SK-N-SH (cell line): ENCODE measurements around the gene SPACA5B. TPM values are rescaled to one million over a fixed set of nuclear protein-coding genes. Genes with fewer than 3 reads are reported as not detected.

ENCODE experiments used
- CTCF ChIA-PET: fragments of 300-600, 350-600 bp; formaldehyde crosslinking; extraction: SDS; loops from one replicate; lab custom pipeline; 2021; lab: Yijun Ruan, JAX
- POLR2A ChIA-PET: fragments of 350-600 bp; sonication (Branson Sonifier 250); formaldehyde crosslinking; extraction: SDS; loops from one replicate; lab custom pipeline; 2020; ENCODE audit warnings: antibody characterized with exemption, inconsistent platforms; lab: Yijun Ruan, JAX
- DNase-seq: peaks from one replicate; pipeline ENCODE4 v3.0.0; 2012
- H2AFZ ChIP-seq: fragments of 200-600 bp; sonication (generic); 2 replicates; pipeline ENCODE4 v1.8.1; 2016; ENCODE audit warnings: antibody characterized with exemption, mild to moderate bottlenecking, low read depth
- H3F3A ChIP-seq: fragments of 200-600 bp; sonication (generic); replicated peaks from 2 replicates; pipeline ENCODE3; 2016; ENCODE audit warnings: antibody characterized with exemption, mild to moderate bottlenecking; ENCODE audit not compliant: insufficient read depth
- H3K27ac ChIP-seq, 2 experiments: fragments of 200-500 bp in 1 of 2; fragments of 200-600 bp in 1 of 2; sonication (Bioruptor generic) in 1 of 2; sonication (generic), shearing (Covaris generic) in 1 of 2; 2 replicates each; pipeline versions ENCODE4 v1.5.1 to v1.6.1; 2014 to 2016; ENCODE audit warnings: low read depth in 2 of 2, inconsistent platforms in 1 of 2, low read length in 1 of 2, mild to moderate bottlenecking in 1 of 2, mixed read lengths in 1 of 2
- H3K27me3 ChIP-seq: fragments of 200-600 bp; sonication (generic), shearing (Covaris generic); 2 replicates; pipeline ENCODE4 v1.6.1; 2016; ENCODE audit warnings: mixed run types; ENCODE audit not compliant: insufficient read depth
- H3K36me3 ChIP-seq, 2 experiments: fragments of 200-500 bp in 1 of 2; fragments of 200-600 bp in 1 of 2; sonication (Bioruptor generic) in 1 of 2; sonication (generic) in 1 of 2; replicated peaks in 1 of 2; 2 replicates each; pipeline versions ENCODE3 to v1.5.1; 2014 to 2016; ENCODE audit warnings: low read length in 1 of 2, mild to moderate bottlenecking in 1 of 2; ENCODE audit not compliant: insufficient read depth in 2 of 2, control insufficient read depth in 1 of 2
- H3K4me1 ChIP-seq, 2 experiments: fragments of 200-500 bp in 1 of 2; fragments of 200-600 bp in 1 of 2; sonication (Bioruptor generic) in 1 of 2; sonication (generic), shearing (Covaris generic) in 1 of 2; 2 replicates each; pipeline versions ENCODE4 v1.5.1 to v1.6.1; 2014 to 2016; ENCODE audit warnings: low read depth in 1 of 2, low read length in 1 of 2, mixed run types in 1 of 2; ENCODE audit not compliant: insufficient read depth in 2 of 2, control insufficient read depth in 1 of 2
- H3K4me2 ChIP-seq: fragments of 200-600 bp; sonication (generic), shearing (Covaris generic); 2 replicates; pipeline ENCODE4 v1.6.1; 2017; ENCODE audit warnings: mixed run types
- H3K4me3 ChIP-seq, 2 experiments: fragments of 200-500 bp in 1 of 2; fragments of 200-600 bp in 1 of 2; sonication (Bioruptor generic) in 1 of 2; sonication (generic), shearing (Covaris generic) in 1 of 2; 2 replicates each; pipeline versions ENCODE4 v1.5.1 to v1.8.1; 2014 to 2016; ENCODE audit warnings: low read depth in 2 of 2, inconsistent platforms in 1 of 2, low read length in 1 of 2, mild to moderate bottlenecking in 1 of 2, mixed read lengths in 1 of 2, moderate library complexity in 1 of 2
- H3K79me2 ChIP-seq: fragments of 200-600 bp; sonication (generic); 2 replicates; pipeline ENCODE4 v1.8.1; 2017; ENCODE audit warnings: mild to moderate bottlenecking; ENCODE audit not compliant: insufficient read depth
- H3K9ac ChIP-seq: fragments of 200-600 bp; sonication (generic); 2 replicates; pipeline ENCODE4 v1.6.1; 2017; ENCODE audit warnings: mixed run types
- H3K9me2 ChIP-seq: fragments of 200-600 bp; sonication (generic); 2 replicates; pipeline ENCODE4 v1.6.1; 2017; ENCODE audit warnings: mixed run types
- H3K9me3 ChIP-seq: fragments of 200-600 bp; sonication (generic); 2 replicates; pipeline ENCODE4 v1.6.1; 2017; ENCODE audit warnings: mixed run types, mild to moderate bottlenecking, moderate library complexity
- H4K20me1 ChIP-seq: fragments of 200-600 bp; sonication (generic); 2 replicates; pipeline ENCODE4 v1.6.1; 2017; ENCODE audit warnings: mild to moderate bottlenecking, mixed run types; ENCODE audit not compliant: insufficient read depth
- ELF1 ChIP-seq: IDR thresholded peaks from 2 replicates; pipeline ENCODE4 v1.4.0; 2012
- FOSL2 ChIP-seq: IDR thresholded peaks from 2 replicates; pipeline ENCODE4 v1.4.0; 2012; ENCODE audit warnings: low read depth, mild to moderate bottlenecking, moderate library complexity, borderline replicate concordance
- GABPA ChIP-seq: IDR thresholded peaks from 2 replicates; pipeline ENCODE4 v1.4.0; 2012; ENCODE audit warnings: low read depth, mild to moderate bottlenecking
- GATA2 ChIP-seq: sonication (generic); formaldehyde crosslinking; IDR thresholded peaks from 2 replicates; pipeline ENCODE4 v1.5.0; 2020; ENCODE audit warnings: mild to moderate bottlenecking, missing genetic modification reagents
- NRF1 ChIP-seq: IDR thresholded peaks from 2 replicates; pipeline ENCODE4 v1.6.1; 2012; ENCODE audit warnings: low read depth, mild to moderate bottlenecking, low read length
- TEAD4 ChIP-seq: IDR thresholded peaks from 2 replicates; pipeline ENCODE4 v1.4.0; 2012; ENCODE audit warnings: mild to moderate bottlenecking, borderline replicate concordance; ENCODE audit not compliant: insufficient read depth
- WGBS: methylation state at CpG from one replicate; pipeline ENCODE4 v1.1.6; 2017; ENCODE audit warnings: low lambda C conversion rate; 5-methylcytosine and 5-hydroxymethylcytosine counted together
- polyA plus RNA-seq, 3 experiments: library from polyadenylated mRNA; depleted of rRNA; stranded (reverse); fragments of >200 nt; gene quantifications; 2 replicates each; pipeline ENCODE4 v1.2.3, GENCODE V29; 2012
- TF ChIP-seq, protein P1 (sequence below): fragments of 200-600 bp; sonication (generic); IDR thresholded peaks from 2 replicates; pipeline ENCODE4 v1.6.1; 2017; ENCODE audit warnings: antibody characterized with exemption, mild to moderate bottlenecking, moderate library complexity
- TF ChIP-seq, protein P2 (sequence below): fragments of 150-350 bp; IDR thresholded peaks from 2 replicates; pipeline ENCODE4 v1.6.1; 2017; ENCODE audit warnings: antibody characterized with exemption, low read length, low read depth, borderline replicate concordance
- TF ChIP-seq, protein P3 (sequence below): IDR thresholded peaks from 2 replicates; pipeline ENCODE4; 2012
- TF ChIP-seq, protein P4 (sequence below): IDR thresholded peaks from 2 replicates; pipeline ENCODE4 v1.6.1; 2012; ENCODE audit warnings: mild to moderate bottlenecking, low read depth, low read length, moderate library complexity
- TF ChIP-seq, protein P5 (sequence below): IDR thresholded peaks from 2 replicates; pipeline ENCODE4 v1.4.0; 2012; ENCODE audit warnings: low read depth, borderline replicate concordance
- TF ChIP-seq, protein P6 (sequence below): fragments of 150-350 bp; IDR thresholded peaks from 2 replicates; pipeline ENCODE4 v1.6.1; 2016; ENCODE audit warnings: mild to moderate bottlenecking, low read depth, low read length

The SPACA5B gene
- polyA plus RNA-seq, 1 of the 3 experiments (the other 2 are of a cell fraction): not detected

DNA sequence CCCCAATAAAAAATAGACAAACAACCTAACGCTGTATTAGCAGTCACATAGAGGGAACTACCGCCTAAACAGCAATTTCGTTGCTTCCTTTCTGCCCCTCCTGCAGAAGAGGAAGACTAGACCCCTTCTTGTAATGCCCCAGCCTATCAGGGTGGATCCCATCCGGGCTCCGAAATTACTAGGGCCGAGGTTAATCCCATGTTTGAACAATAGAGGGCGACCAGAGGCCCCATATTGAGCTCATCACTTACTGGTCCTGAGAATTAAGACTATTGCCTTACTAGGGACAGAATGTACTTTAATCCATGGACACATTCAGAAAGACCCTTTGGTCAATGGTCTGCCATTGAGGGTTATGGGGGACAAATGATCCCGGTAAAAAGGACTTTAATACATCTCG, 47.2 kb upstream of the SPACA5B start (continued):
- TF ChIP-seq, protein P1, sequence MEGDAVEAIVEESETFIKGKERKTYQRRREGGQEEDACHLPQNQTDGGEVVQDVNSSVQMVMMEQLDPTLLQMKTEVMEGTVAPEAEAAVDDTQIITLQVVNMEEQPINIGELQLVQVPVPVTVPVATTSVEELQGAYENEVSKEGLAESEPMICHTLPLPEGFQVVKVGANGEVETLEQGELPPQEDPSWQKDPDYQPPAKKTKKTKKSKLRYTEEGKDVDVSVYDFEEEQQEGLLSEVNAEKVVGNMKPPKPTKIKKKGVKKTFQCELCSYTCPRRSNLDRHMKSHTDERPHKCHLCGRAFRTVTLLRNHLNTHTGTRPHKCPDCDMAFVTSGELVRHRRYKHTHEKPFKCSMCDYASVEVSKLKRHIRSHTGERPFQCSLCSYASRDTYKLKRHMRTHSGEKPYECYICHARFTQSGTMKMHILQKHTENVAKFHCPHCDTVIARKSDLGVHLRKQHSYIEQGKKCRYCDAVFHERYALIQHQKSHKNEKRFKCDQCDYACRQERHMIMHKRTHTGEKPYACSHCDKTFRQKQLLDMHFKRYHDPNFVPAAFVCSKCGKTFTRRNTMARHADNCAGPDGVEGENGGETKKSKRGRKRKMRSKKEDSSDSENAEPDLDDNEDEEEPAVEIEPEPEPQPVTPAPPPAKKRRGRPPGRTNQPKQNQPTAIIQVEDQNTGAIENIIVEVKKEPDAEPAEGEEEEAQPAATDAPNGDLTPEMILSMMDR: peak; percentile 67
- TF ChIP-seq FOSL2: no peak
- TF ChIP-seq, protein P2, sequence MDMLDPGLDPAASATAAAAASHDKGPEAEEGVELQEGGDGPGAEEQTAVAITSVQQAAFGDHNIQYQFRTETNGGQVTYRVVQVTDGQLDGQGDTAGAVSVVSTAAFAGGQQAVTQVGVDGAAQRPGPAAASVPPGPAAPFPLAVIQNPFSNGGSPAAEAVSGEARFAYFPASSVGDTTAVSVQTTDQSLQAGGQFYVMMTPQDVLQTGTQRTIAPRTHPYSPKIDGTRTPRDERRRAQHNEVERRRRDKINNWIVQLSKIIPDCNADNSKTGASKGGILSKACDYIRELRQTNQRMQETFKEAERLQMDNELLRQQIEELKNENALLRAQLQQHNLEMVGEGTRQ: no peak
- TF ChIP-seq, protein P3, sequence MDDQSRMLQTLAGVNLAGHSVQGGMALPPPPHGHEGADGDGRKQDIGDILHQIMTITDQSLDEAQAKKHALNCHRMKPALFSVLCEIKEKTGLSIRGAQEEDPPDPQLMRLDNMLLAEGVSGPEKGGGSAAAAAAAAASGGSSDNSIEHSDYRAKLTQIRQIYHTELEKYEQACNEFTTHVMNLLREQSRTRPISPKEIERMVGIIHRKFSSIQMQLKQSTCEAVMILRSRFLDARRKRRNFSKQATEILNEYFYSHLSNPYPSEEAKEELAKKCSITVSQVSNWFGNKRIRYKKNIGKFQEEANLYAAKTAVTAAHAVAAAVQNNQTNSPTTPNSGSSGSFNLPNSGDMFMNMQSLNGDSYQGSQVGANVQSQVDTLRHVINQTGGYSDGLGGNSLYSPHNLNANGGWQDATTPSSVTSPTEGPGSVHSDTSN: no peak

DNA sequence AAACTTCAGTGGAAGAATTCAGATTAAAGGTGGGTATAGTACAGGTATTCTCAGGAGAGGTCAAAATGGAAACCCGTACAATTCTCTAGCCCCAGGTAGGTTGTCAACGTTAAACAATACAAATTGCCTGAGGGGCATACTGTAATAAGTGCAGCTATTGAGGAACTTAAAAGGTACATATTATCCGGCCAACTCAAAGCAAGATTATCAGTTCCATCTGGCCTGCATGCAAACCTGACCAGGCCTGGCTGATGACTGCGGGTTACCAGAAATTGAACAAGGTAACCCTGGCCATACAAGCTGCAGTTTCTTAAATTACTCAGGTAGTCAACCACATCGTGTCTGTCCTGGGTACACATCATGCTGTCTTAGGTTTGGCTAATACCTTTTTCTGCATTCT, 46.7 kb upstream of the SPACA5B start:
- ChIA-PET CTCF (interaction anchor here (0.9 to 1.4 kb wide), 6 partner anchors 14 to 427 kb away, joined by 3 to 6 read pairs (median 4); no protein-coding TSS in a partner anchor), POLR2A (no interaction called here)
- H3K79me2 ChIP-seq: no peaks in the 10 kb centered on the region
- no peak for DNase-seq
- H3K27me3 ChIP-seq: peaks cover 23% of the 10 kb centered on the region; the same call in 1 of the 2 replicates
- no peak for TF ChIP-seq GATA2 (CRISPR knock-in tag)
- TF ChIP-seq, protein P4, sequence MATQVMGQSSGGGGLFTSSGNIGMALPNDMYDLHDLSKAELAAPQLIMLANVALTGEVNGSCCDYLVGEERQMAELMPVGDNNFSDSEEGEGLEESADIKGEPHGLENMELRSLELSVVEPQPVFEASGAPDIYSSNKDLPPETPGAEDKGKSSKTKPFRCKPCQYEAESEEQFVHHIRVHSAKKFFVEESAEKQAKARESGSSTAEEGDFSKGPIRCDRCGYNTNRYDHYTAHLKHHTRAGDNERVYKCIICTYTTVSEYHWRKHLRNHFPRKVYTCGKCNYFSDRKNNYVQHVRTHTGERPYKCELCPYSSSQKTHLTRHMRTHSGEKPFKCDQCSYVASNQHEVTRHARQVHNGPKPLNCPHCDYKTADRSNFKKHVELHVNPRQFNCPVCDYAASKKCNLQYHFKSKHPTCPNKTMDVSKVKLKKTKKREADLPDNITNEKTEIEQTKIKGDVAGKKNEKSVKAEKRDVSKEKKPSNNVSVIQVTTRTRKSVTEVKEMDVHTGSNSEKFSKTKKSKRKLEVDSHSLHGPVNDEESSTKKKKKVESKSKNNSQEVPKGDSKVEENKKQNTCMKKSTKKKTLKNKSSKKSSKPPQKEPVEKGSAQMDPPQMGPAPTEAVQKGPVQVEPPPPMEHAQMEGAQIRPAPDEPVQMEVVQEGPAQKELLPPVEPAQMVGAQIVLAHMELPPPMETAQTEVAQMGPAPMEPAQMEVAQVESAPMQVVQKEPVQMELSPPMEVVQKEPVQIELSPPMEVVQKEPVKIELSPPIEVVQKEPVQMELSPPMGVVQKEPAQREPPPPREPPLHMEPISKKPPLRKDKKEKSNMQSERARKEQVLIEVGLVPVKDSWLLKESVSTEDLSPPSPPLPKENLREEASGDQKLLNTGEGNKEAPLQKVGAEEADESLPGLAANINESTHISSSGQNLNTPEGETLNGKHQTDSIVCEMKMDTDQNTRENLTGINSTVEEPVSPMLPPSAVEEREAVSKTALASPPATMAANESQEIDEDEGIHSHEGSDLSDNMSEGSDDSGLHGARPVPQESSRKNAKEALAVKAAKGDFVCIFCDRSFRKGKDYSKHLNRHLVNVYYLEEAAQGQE: no peak
- TF ChIP-seq, protein P5, sequence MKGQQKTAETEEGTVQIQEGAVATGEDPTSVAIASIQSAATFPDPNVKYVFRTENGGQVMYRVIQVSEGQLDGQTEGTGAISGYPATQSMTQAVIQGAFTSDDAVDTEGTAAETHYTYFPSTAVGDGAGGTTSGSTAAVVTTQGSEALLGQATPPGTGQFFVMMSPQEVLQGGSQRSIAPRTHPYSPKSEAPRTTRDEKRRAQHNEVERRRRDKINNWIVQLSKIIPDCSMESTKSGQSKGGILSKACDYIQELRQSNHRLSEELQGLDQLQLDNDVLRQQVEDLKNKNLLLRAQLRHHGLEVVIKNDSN: no peak
- no peak for TF ChIP-seq ELF1
- TF ChIP-seq, protein P6, sequence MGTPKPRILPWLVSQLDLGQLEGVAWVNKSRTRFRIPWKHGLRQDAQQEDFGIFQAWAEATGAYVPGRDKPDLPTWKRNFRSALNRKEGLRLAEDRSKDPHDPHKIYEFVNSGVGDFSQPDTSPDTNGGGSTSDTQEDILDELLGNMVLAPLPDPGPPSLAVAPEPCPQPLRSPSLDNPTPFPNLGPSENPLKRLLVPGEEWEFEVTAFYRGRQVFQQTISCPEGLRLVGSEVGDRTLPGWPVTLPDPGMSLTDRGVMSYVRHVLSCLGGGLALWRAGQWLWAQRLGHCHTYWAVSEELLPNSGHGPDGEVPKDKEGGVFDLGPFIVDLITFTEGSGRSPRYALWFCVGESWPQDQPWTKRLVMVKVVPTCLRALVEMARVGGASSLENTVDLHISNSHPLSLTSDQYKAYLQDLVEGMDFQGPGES: no peak
- TF ChIP-seq TEAD4: no peak
- no peak for TF ChIP-seq NRF1
- TF ChIP-seq GABPA: no peak
- H4K20me1 ChIP-seq: no peaks in the 10 kb centered on the region
- no peaks in the 10 kb centered on the region for H3K36me3 ChIP-seq
- H2AFZ ChIP-seq: no peak overlapping the region
- H3K9me3 ChIP-seq: no peaks in the 10 kb centered on the region
- no peaks in the 10 kb centered on the region for H3F3A ChIP-seq
- H3K4me2 ChIP-seq: no peak overlapping the region
- H3K27ac ChIP-seq: no peak overlapping the region
- no peaks in the 10 kb centered on the region for H3K4me1 ChIP-seq
- H3K9me2 ChIP-seq: no peaks in the 10 kb centered on the region
- no peak overlapping the region for H3K4me3 ChIP-seq
- no peak overlapping the region for H3K9ac ChIP-seq
- WGBS: 43% methylated on average over 5 of the region's 5 CpGs
